ENCODE results near the gene LUZP2. TPM values are rescaled to one million over a fixed set of nuclear protein-coding genes. Genes with fewer than 3 reads are reported as not detected.
A peak's percentile ranks its signal among the peaks of the same experiment; 100 is the strongest.

Gene LUZP2
- polyA plus RNA-seq, 1 of the 3 experiments (the other 2 are of a cell fraction), result 0.03 TPM

- Histone ChIP-seq H3K4me3 (ENCODE audit: low read depth in 2 of 2, low read length in 1 of 2) (peak overlapping the region in 1 of 2 experiments; percentile 9; a peak in 1 of 4 replicates), H3K9ac (no peak overlapping the region), H3K27ac (ENCODE audit: low read depth in 2 of 2, low read length in 1 of 2) (no peak overlapping the region), H2AFZ (ENCODE audit: low read depth) (0 out of 2 replicates have a peak overlapping the region, but pooled peaks have one; percentile 13), H3K4me1 (ENCODE audit: control insufficient read depth in 1 of 2, insufficient read depth in 2 of 2, low read depth in 1 of 2, low read length in 1 of 2) (no peaks in the 10 kb centered on the region), H3K9me2 (no peaks in the 10 kb centered on the region), H3F3A (replicated peaks; ENCODE audit: insufficient read depth) (no peaks in the 10 kb centered on the region), H3K9me3 (no peaks in the 10 kb centered on the region), H3K36me3 (replicated peaks in 1 of 2; ENCODE audit: control insufficient read depth in 1 of 2, insufficient read depth in 2 of 2, low read length in 1 of 2) (no peaks in the 10 kb centered on the region), H3K4me2 (no peak overlapping the region), H3K79me2 (ENCODE audit: insufficient read depth) (no peaks in the 10 kb centered on the region), H4K20me1 (ENCODE audit: insufficient read depth) (no peaks in the 10 kb centered on the region), H3K27me3 (ENCODE audit: insufficient read depth) (no peaks in the 10 kb centered on the region)
- 57% methylated on average over 2 of the region's 2 CpGs for WGBS (ENCODE audit: low lambda C conversion rate)
- TF ChIP-seq RFX5 (IDR thresholded peaks at IDR 0.05; ENCODE audit: low read length), result no peak
- TF ChIP-seq USF2 (IDR thresholded peaks at IDR 0.05; ENCODE audit: borderline replicate concordance, low read depth, low read length), result no peak
- TF ChIP-seq FOXJ3 (CRISPR knock-in tag; IDR thresholded peaks at IDR 0.05), result no peak
- TF ChIP-seq SIN3A (IDR thresholded peaks at IDR 0.05; ENCODE audit: borderline replicate concordance, low read depth, low read length), result no peak
- no peak for TF ChIP-seq FOXM1 (IDR thresholded peaks at IDR 0.05; ENCODE audit: low read depth)
- ChIA-PET POLR2A (no interaction called here), CTCF (no interaction called here)
- no peak for DNase-seq
These were observed 213.2 kb downstream of the LUZP2 start for GRCh38 chr11:24709928-24710565.

GRCh38 chr11:24714601-24715000 is 217.7 kb downstream of the LUZP2 start:
- 73% methylated on average over 1 of the region's 1 CpG for WGBS (ENCODE audit: low lambda C conversion rate)
- H3K27ac ChIP-seq (ENCODE audit: low read depth in 2 of 2, low read length in 1 of 2), result no peak overlapping the region
- H3K36me3 ChIP-seq (replicated peaks in 1 of 2; ENCODE audit: control insufficient read depth in 1 of 2, insufficient read depth in 2 of 2, low read length in 1 of 2), result no peaks in the 10 kb centered on the region
- H3F3A ChIP-seq (replicated peaks; ENCODE audit: insufficient read depth), result no peaks in the 10 kb centered on the region
- no peaks in the 10 kb centered on the region for H4K20me1 ChIP-seq (ENCODE audit: insufficient read depth)
- H3K9ac ChIP-seq, result no peak overlapping the region
- no peak overlapping the region for H3K4me3 ChIP-seq (ENCODE audit: low read depth in 2 of 2, low read length in 1 of 2)
- H2AFZ ChIP-seq (ENCODE audit: low read depth), result no peak overlapping the region
- no peak for DNase-seq
- no peak overlapping the region for H3K4me2 ChIP-seq
- no peaks in the 10 kb centered on the region for H3K9me2 ChIP-seq
- ChIA-PET CTCF (no interaction called here), POLR2A (no interaction called here)
- H3K79me2 ChIP-seq (ENCODE audit: insufficient read depth), result no peaks in the 10 kb centered on the region
- no peaks in the 10 kb centered on the region for H3K9me3 ChIP-seq
- H3K4me1 ChIP-seq (ENCODE audit: control insufficient read depth in 1 of 2, insufficient read depth in 2 of 2, low read depth in 1 of 2, low read length in 1 of 2), result no peaks in the 10 kb centered on the region
- H3K27me3 ChIP-seq (ENCODE audit: insufficient read depth), result no peaks in the 10 kb centered on the region
- no peak for TF ChIP-seq JUND (IDR thresholded peaks at IDR 0.05)
- no peak for TF ChIP-seq TAF1 (IDR thresholded peaks at IDR 0.05; ENCODE audit: borderline replicate concordance, low read depth, low read length)
- TF ChIP-seq NFIC (IDR thresholded peaks at IDR 0.05; ENCODE audit: borderline replicate concordance), result no peak
- TF ChIP-seq RXRA (IDR thresholded peaks at IDR 0.05; ENCODE audit: borderline replicate concordance, low read depth), result no peak
- TF ChIP-seq EZH2phosphoT487 (IDR thresholded peaks at IDR 0.05; ENCODE audit: borderline replicate concordance, low read depth), result no peak
- no peak for TF ChIP-seq TCF12 (IDR thresholded peaks at IDR 0.05)
- TF ChIP-seq GATA2 (CRISPR knock-in tag; IDR thresholded peaks at IDR 0.05), result no peak
- no peak for TF ChIP-seq CHD2 (IDR thresholded peaks at IDR 0.05; ENCODE audit: low read length, partially characterized antibody)
- TF ChIP-seq FOXJ3 (CRISPR knock-in tag; IDR thresholded peaks at IDR 0.05), result no peak
- TF ChIP-seq MXI1 (IDR thresholded peaks at IDR 0.05; ENCODE audit: low read depth, low read length), result no peak
- no peak for TF ChIP-seq MAX (IDR thresholded peaks at IDR 0.05; ENCODE audit: low read depth)
- no peak for TF ChIP-seq EP300 (IDR thresholded peaks at IDR 0.05; ENCODE audit: borderline replicate concordance in 1 of 2, low read depth in 1 of 2, low read length in 1 of 2)
- TF ChIP-seq NRF1 (IDR thresholded peaks at IDR 0.05; ENCODE audit: low read depth, low read length), result no peak
- no peak for TF ChIP-seq USF1 (IDR thresholded peaks at IDR 0.05; ENCODE audit: borderline replicate concordance, low read depth)
- no peak for TF ChIP-seq PBX3 (IDR thresholded peaks at IDR 0.05)
- no peak for TF ChIP-seq SIN3A (IDR thresholded peaks at IDR 0.05; ENCODE audit: borderline replicate concordance, low read depth, low read length)
- no peak for TF ChIP-seq USF2 (IDR thresholded peaks at IDR 0.05; ENCODE audit: borderline replicate concordance, low read depth, low read length)

All from SK-N-SH (cell line).